Measurements from ENCODE around the gene AFF4. TPM values are rescaled to one million over a fixed set of nuclear protein-coding genes. Genes with fewer than 3 reads are reported as not detected.
"Not testable (repeated sequence)": the region's sequence is repeated elsewhere in the genome, so short reads cannot be mapped to it uniquely, and the experiment has no call there.

The AFF4 gene
- total and polyA plus RNA-seq, 2 experiments from 2014 or later = 31.3 to 46.3 TPM

DNA sequence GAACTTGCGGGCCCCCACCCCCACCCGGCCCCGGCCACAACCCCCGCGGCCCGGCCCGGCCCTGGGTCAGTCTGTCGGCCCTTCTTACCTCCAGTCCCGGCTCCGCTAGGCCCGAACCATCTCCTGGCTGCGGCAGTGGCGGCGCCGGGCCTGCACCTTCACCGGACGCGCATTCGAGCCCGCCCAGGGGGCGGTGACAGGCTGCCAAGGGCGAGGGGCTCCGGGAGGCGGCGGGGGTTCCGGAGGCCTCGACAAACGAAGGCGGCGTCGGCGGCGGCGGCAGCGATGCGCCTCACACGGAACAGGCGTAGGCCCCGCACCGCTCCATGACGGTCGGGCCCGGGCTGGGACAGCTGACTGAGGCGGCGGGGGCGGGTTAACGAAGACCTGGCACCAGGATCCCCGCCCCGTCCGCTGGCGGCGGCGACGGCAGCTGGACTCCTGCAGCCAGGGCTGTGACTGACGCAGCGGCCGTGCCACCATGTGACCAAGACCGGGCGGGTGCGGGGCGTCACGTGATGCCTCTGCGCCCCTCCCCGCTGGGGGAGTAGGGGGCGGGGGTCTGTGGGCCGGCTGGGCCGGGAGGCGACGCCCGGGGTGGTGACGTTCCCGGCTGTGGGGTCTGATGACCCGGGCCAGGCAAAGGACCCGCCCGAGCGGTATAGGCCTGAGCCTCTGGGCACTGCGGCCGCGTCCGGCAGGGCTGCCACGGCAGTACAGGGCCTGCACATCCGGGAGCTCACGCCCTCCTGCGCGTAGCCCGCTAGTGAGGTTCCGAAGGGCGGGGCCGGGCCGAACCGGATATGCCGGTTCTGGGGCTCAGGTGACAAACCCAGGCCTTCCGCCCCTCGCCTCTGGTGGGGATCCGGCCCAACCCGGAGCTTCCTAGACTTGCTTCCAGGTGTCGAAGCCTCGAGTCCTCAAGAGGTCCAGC is at the start of gene AFF4 (continued):
- TF ChIP-seq, protein P1, sequence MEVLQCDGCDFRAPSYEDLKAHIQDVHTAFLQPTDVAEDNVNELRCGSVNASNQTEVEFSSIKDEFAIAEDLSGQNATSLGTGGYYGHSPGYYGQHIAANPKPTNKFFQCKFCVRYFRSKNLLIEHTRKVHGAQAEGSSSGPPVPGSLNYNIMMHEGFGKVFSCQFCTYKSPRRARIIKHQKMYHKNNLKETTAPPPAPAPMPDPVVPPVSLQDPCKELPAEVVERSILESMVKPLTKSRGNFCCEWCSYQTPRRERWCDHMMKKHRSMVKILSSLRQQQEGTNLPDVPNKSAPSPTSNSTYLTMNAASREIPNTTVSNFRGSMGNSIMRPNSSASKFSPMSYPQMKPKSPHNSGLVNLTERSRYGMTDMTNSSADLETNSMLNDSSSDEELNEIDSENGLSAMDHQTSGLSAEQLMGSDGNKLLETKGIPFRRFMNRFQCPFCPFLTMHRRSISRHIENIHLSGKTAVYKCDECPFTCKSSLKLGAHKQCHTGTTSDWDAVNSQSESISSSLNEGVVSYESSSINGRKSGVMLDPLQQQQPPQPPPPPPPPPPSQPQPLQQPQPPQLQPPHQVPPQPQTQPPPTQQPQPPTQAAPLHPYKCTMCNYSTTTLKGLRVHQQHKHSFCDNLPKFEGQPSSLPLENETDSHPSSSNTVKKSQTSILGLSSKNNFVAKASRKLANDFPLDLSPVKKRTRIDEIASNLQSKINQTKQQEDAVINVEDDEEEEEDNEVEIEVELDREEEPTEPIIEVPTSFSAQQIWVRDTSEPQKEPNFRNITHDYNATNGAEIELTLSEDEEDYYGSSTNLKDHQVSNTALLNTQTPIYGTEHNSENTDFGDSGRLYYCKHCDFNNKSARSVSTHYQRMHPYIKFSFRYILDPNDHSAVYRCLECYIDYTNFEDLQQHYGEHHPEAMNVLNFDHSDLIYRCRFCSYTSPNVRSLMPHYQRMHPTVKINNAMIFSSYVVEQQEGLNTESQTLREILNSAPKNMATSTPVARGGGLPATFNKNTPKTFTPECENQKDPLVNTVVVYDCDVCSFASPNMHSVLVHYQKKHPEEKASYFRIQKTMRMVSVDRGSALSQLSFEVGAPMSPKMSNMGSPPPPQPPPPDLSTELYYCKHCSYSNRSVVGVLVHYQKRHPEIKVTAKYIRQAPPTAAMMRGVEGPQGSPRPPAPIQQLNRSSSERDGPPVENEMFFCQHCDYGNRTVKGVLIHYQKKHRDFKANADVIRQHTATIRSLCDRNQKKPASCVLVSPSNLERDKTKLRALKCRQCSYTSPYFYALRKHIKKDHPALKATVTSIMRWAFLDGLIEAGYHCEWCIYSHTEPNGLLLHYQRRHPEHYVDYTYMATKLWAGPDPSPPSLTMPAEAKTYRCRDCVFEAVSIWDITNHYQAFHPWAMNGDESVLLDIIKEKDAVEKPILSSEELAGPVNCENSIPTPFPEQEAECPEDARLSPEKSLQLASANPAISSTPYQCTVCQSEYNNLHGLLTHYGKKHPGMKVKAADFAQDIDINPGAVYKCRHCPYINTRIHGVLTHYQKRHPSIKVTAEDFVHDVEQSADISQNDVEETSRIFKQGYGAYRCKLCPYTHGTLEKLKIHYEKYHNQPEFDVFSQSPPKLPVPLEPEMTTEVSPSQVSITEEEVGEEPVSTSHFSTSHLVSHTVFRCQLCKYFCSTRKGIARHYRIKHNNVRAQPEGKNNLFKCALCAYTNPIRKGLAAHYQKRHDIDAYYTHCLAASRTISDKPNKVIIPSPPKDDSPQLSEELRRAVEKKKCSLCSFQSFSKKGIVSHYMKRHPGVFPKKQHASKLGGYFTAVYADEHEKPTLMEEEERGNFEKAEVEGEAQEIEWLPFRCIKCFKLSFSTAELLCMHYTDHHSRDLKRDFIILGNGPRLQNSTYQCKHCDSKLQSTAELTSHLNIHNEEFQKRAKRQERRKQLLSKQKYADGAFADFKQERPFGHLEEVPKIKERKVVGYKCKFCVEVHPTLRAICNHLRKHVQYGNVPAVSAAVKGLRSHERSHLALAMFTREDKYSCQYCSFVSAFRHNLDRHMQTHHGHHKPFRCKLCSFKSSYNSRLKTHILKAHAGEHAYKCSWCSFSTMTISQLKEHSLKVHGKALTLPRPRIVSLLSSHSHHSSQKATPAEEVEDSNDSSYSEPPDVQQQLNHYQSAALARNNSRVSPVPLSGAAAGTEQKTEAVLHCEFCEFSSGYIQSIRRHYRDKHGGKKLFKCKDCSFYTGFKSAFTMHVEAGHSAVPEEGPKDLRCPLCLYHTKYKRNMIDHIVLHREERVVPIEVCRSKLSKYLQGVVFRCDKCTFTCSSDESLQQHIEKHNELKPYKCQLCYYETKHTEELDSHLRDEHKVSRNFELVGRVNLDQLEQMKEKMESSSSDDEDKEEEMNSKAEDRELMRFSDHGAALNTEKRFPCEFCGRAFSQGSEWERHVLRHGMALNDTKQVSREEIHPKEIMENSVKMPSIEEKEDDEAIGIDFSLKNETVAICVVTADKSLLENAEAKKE (CRISPR knock-in tag; IDR thresholded peaks at IDR 0.05) = no peak
- TF ChIP-seq ZNF331 (CRISPR knock-in tag; IDR thresholded peaks at IDR 0.05; ENCODE audit: low read depth) = no peak
- no peak for TF ChIP-seq NANOG (IDR thresholded peaks at IDR 0.05; ENCODE audit: borderline replicate concordance)
- no peak for TF ChIP-seq ZNF114 (CRISPR knock-in tag; IDR thresholded peaks at IDR 0.05)

GRCh38 chr5:133008455-133008854 is 45.0 kb upstream of the AFF4 start:
- not testable (repeated sequence) for ATAC-seq; H3K27me3 ChIP-seq (ENCODE audit: insufficient read depth); H3K27ac Mint-ChIP-seq; H3K9me3 Mint-ChIP-seq; DNase-seq (ENCODE audit: low spot score); H3K4me3 ChIP-seq; H3K4me2 ChIP-seq; H3K4me3 Mint-ChIP-seq; H3K27ac ChIP-seq (ENCODE audit: low read depth); H3K9me2 ChIP-seq (ENCODE audit: insufficient read depth); H2AFZ ChIP-seq; H3F3A ChIP-seq (replicated peaks; ENCODE audit: low read depth); H4K20me1 ChIP-seq (replicated peaks; ENCODE audit: insufficient read depth); H3K27me3 Mint-ChIP-seq (ENCODE audit: insufficient read depth, low read depth, poor library complexity); H3K4me1 Mint-ChIP-seq; H3K4me1 ChIP-seq (ENCODE audit: insufficient read depth)
- peaks cover 30% of the 10 kb centered on the region for H3K36me3 Mint-ChIP-seq (ENCODE audit: low read depth)
- peaks cover 18% of the 10 kb centered on the region; the same call in 1 of the 2 replicates for H3K79me2 ChIP-seq (replicated peaks; ENCODE audit: insufficient read depth)
- peaks cover 12% of the 10 kb centered on the region for H3K36me3 ChIP-seq (ENCODE audit: insufficient read depth)

All from GM23338 (cell line).